A673 (cell line): ENCODE data around the gene PGM2L1. TPM values are rescaled to one million over a fixed set of nuclear protein-coding genes. Genes with fewer than 3 reads are reported as not detected.

Source experiments
- BruUV-seq: library from RNA; stranded (reverse); fragments of 400-500 nt; replicated peaks from 2 replicates; lab custom pipeline; 2021; lab: Mats Ljungman, UMichigan
- CTCF ChIA-PET: fragments of 300-600 bp; sonication (Branson Sonifier 250); formaldehyde crosslinking; loops from one replicate; lab custom pipeline; 2022; ENCODE audit warnings: antibody characterized with exemption; lab: Charles Lee
- POLR2A ChIA-PET: fragments of 300-600 bp; sonication (Branson Sonifier 250); formaldehyde crosslinking; loops from one replicate; lab custom pipeline; 2022; ENCODE audit warnings: antibody characterized with exemption; ENCODE audit not compliant: low non-redundant PET; lab: Charles Lee
- DNase-seq: peaks from one replicate; pipeline ENCODE4 v3.0.0-alpha.2; 2015; ENCODE audit warnings: low spot score
- H3K27ac ChIP-seq: fragments of 200-600 bp; sonication (generic); 2 replicates; pipeline ENCODE4 v1.5.1; 2016; ENCODE audit warnings: mixed run types, low read depth, mild to moderate bottlenecking, mixed read lengths, antibody characterized with exemption, low read length; ENCODE audit not compliant: poor library complexity, severe bottlenecking
- H3K27me3 ChIP-seq: fragments of 200-600 bp; sonication (generic); replicated peaks from 2 replicates; pipeline ENCODE4 v1.6.1; 2017; ENCODE audit warnings: mixed run types, low read depth, mild to moderate bottlenecking, mixed read lengths, antibody characterized with exemption, low read length; ENCODE audit not compliant: insufficient read depth, poor library complexity
- H3K36me3 ChIP-seq: fragments of 200-600 bp; sonication (generic); 2 replicates; pipeline ENCODE4 v1.6.1; 2016; ENCODE audit warnings: mixed run types, mild to moderate bottlenecking, mixed read lengths, antibody characterized with exemption, low read length; ENCODE audit not compliant: insufficient read depth, poor library complexity, severe bottlenecking
- H3K4me1 ChIP-seq: fragments of 200-600 bp; sonication (generic); 2 replicates; pipeline ENCODE4 v1.6.1; 2017; ENCODE audit warnings: mixed run types, mild to moderate bottlenecking, mixed read lengths, antibody characterized with exemption, low read length; ENCODE audit not compliant: insufficient read depth, poor library complexity, severe bottlenecking
- H3K4me3 ChIP-seq: fragments of 200-600 bp; sonication (generic); 2 replicates; pipeline ENCODE4 v1.5.1; 2016; ENCODE audit warnings: low read depth, mixed run types, mild to moderate bottlenecking, mixed read lengths, low read length; ENCODE audit not compliant: poor library complexity, severe bottlenecking
- H3K9me3 ChIP-seq: fragments of 200-600 bp; sonication (generic); 2 replicates; pipeline ENCODE4 v1.6.1; 2016; ENCODE audit warnings: mixed run types, low read depth, mild to moderate bottlenecking, mixed read lengths, antibody characterized with exemption, low read length; ENCODE audit not compliant: poor library complexity, severe bottlenecking
- EZH2 ChIP-seq: fragments of 200-600 bp; sonication (generic); IDR thresholded peaks from 2 replicates; pipeline ENCODE4 v1.6.1; 2017; ENCODE audit warnings: borderline replicate concordance, low read depth, mild to moderate bottlenecking, mixed read lengths, antibody characterized with exemption, low read length; ENCODE audit not compliant: poor library complexity, severe bottlenecking
- intact Hi-C: fragments of 100-400 bp; cut with micrococcal nuclease; formaldehyde crosslinking; loops from one replicate; pipeline ENCODE4 v1.10.0; 2022; ENCODE audit not compliant: unreplicated experiment
- total RNA-seq: library from RNA; stranded (reverse); gene quantifications from 2 replicates; pipeline ENCODE4 v1.2.3, GENCODE V29; 2021
- TF ChIP-seq, protein P1 (sequence below): fragments of 300-800, 200-600 bp; sonication (generic); conservative IDR thresholded peaks from 2 replicates; pipeline ENCODE4 v1.5.1; 2017; ENCODE audit warnings: low read depth, mild to moderate bottlenecking, antibody characterized with exemption, low read length, moderate library complexity, mixed read lengths

Gene PGM2L1
- total RNA-seq, 1 experiment from 2014 or later = 18.2 TPM

DNA sequence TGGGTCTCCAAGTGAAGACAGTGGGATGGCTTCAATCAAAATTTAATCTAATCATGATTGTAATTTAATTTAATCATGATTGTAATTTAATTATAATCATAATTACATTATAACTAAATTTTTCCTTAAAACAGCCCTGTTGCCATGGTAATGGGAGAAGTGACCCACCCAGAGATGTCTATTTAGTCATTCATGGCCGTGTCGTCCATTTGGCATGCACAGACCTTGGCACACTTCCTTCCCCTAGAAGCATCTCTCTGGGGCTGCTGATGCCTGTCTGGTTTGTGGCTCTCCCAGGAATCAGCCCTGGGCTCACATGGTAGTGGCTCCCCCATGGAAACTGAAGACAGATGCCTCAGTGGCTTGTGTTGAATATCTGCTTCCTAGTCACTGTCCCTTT, 113.8 kb downstream of the PGM2L1 start:
- BruUV-seq = no TSS peak
- no peak for DNase-seq
- no peaks in the 10 kb centered on the region for H3K27me3 ChIP-seq
- intact Hi-C loops = no loop called here
- no peaks in the 10 kb centered on the region for H3K36me3 ChIP-seq
- ChIA-PET POLR2A (no interaction called here), CTCF (no interaction called here)
- no peak overlapping the region for H3K4me3 ChIP-seq
- no peaks in the 10 kb centered on the region for H3K9me3 ChIP-seq
- no peak for TF ChIP-seq EZH2
- TF ChIP-seq, protein P1, sequence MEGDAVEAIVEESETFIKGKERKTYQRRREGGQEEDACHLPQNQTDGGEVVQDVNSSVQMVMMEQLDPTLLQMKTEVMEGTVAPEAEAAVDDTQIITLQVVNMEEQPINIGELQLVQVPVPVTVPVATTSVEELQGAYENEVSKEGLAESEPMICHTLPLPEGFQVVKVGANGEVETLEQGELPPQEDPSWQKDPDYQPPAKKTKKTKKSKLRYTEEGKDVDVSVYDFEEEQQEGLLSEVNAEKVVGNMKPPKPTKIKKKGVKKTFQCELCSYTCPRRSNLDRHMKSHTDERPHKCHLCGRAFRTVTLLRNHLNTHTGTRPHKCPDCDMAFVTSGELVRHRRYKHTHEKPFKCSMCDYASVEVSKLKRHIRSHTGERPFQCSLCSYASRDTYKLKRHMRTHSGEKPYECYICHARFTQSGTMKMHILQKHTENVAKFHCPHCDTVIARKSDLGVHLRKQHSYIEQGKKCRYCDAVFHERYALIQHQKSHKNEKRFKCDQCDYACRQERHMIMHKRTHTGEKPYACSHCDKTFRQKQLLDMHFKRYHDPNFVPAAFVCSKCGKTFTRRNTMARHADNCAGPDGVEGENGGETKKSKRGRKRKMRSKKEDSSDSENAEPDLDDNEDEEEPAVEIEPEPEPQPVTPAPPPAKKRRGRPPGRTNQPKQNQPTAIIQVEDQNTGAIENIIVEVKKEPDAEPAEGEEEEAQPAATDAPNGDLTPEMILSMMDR = no peak
- no peak overlapping the region for H3K27ac ChIP-seq
- H3K4me1 ChIP-seq = peaks cover 7% of the 10 kb centered on the region

DNA sequence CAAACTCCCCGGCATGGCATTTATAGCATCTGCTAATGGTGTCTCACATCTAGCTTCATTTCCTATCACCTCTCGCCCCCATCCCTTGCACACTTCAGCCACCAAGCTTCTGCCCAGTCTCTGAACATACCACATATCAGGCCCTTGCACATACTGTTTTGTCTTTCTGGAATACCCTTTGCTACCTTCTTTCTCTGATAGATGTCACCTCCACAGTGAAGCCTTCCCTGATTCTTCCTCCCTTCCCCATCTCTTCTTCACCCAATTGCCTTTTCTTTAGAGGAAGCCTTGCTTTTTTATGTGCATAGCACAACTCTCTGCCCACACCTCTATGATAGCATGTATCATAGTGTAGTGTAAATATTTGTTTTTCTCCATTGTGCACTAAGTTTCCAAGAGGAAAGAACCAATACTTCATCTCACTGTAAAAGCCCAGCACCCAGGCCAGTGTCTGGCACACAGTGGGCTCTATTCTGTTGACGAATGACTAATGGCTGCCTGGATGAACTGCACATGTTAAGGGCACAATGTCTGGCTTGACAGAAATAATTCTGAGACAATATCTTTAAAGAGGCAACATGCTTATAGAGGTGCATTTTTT, 114.6 kb downstream of the PGM2L1 start:
- no TSS peak for BruUV-seq
- DNase-seq = no peak
- peaks cover 7% of the 10 kb centered on the region for H3K4me1 ChIP-seq
- TF ChIP-seq, protein P1 = no peak
- no peak for TF ChIP-seq EZH2
- POLR2A ChIA-PET = no interaction called here
- H3K9me3 ChIP-seq = no peaks in the 10 kb centered on the region
- CTCF ChIA-PET = no interaction called here
- no peaks in the 10 kb centered on the region for H3K27me3 ChIP-seq
- H3K4me3 ChIP-seq = no peak overlapping the region
- no peak overlapping the region for H3K27ac ChIP-seq
- intact Hi-C loops = no loop called here
- no peaks in the 10 kb centered on the region for H3K36me3 ChIP-seq

DNA sequence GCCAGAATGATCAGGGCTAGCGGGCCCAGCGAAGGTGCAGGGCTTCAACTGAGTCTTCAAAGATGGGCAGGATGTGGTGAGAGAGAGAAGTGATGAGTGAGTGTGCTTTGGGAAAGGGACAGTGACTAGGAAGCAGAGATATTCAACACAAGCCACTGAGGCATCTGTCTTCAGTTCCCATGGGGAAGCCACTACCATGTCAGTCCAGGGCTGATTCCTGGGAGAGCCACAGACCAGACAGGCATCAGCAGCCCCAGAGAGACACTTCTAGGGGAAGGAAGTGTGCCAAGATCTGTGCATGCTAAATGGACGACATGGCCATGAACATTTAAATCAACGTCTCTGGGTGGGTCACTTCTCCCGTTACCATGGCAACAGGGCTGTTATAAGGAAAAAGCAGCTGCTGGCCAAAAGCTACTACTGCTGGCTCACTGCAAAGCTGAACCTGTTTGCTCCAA, 115.3 kb downstream of the PGM2L1 start:
- TF ChIP-seq, protein P1 = no peak
- TF ChIP-seq EZH2 = no peak
- no peak for DNase-seq
- POLR2A ChIA-PET = no interaction called here

More for the DNA sequence above, 115.3 kb downstream of the PGM2L1 start:
- H3K9me3 ChIP-seq = no peaks in the 10 kb centered on the region
- no TSS peak for BruUV-seq
- H3K4me3 ChIP-seq = no peak overlapping the region
- H3K4me1 ChIP-seq = peaks cover 1% of the 10 kb centered on the region
- CTCF ChIA-PET = no interaction called here
- no peak overlapping the region for H3K27ac ChIP-seq
- H3K36me3 ChIP-seq = no peaks in the 10 kb centered on the region
- no peaks in the 10 kb centered on the region for H3K27me3 ChIP-seq
- intact Hi-C loops = no loop called here
